HL-60/S4 treated with phorbol 12-myristate 13-acetate at 8.2 ng/mL for 4 days and 3 days (cell line): ENCODE data around the gene MPPE1.
"Not testable (repeated sequence)": the region's sequence is repeated elsewhere in the genome, so short reads cannot be mapped to it uniquely, and the experiment has no call there.

Source experiments
- in situ Hi-C: fragments of 300-500 bp; cut with MboI; formaldehyde crosslinking; loops from 2 replicates; pipeline ENCODE4 v1.15.0; 2022; ENCODE audit warnings: low sequenced_read_pairs

MPPE1 gene

DNA sequence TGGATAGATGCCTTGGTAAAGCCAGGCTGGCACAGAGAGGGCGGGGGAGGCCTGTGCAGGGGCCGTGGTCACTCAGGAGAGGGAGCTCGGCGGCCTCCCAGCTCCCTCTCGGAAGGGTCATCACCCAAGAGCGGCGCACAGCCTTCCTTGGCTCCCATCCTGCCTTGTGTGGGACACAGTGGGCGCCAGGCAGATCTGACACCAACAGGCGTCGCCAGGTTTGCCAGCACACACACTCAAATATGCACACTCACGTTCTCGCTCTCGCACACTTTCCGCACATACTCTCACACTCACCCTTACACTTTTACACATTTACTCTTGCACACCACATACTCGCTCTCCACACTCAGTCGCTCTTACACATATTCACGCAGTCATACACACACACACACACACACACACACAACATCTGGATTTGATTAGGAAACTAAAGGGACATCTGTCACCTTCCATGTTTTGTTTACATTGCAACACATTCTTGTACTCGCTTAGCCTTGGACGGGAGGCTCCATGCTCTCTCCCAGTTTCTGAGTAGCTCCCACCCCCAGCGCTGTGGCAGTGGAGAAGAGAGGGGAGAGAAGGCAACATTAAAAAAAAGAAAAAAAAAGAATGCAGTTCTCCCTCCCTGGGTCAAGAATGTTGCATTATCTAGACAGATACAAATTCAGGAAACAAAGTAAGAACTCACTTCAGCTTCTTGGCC lies 46.4 kb downstream of the MPPE1 start:
- in situ Hi-C loops = no loop called here

DNA sequence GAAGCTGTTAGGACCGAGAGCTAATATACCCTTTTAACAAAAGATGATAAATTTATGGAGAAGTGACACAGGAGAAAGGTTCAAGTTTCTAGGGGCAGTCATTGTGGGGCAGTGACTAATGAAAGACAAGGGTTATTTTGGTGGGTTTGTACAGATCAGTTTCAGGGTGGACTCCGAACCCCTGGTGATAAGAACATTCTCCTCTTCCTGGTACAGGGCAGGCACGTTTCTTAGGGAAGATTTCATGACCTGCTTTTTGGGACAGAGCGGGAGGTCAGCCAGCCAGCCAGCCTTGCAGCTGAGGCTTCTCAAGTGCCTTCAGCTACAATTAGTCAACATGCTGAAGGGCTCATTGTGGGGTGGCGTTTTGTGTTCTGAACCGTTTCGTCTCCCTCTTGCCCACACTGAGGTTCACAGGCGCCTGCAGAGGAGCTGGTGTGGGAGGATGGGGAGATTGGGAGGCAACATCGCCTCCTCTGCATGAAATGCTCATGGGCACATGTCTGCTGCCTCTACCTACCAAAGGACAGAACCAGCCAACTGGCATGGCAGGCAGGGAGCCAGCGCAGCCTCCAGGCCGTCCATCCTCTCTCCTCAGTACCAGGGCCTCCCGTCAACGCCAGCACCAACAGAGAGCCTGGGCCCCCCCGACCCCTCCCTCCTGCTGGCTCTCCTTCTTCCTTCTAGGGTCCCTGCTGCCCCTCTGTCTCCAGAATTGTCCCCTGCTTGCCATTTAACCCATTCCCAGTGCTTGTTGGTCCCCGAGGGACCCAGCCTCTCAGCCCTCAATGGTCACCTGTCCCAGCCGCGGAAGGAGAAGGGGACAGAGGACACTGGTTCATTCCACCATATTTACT lies 47.3 kb downstream of the MPPE1 start:
- in situ Hi-C loops = no loop called here

DNA sequence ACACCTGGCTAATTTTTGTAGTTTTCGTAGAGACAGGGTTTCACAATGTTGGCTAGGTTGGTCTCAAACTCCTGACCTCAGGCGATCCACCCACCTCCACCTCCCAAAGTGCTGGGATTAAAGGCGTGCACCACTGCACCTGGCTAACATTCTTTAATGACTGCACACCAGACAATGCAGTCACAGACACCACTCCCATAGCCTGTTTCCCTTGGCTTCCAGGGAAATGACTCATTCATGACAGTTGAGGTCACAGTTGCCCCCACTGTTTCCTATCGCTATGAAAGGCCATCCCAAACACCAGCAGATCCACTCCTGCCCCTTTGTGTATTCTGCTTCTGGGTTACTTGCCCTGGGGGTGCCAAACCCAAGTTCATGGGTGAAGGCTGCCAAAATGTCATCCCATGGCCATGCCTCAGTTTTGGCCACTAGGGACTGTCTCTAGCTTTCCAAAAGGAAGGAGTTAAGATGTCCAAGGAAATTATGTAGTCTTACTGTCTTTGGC lies 48.2 kb downstream of the MPPE1 start:
- in situ Hi-C loops = no loop called here

DNA sequence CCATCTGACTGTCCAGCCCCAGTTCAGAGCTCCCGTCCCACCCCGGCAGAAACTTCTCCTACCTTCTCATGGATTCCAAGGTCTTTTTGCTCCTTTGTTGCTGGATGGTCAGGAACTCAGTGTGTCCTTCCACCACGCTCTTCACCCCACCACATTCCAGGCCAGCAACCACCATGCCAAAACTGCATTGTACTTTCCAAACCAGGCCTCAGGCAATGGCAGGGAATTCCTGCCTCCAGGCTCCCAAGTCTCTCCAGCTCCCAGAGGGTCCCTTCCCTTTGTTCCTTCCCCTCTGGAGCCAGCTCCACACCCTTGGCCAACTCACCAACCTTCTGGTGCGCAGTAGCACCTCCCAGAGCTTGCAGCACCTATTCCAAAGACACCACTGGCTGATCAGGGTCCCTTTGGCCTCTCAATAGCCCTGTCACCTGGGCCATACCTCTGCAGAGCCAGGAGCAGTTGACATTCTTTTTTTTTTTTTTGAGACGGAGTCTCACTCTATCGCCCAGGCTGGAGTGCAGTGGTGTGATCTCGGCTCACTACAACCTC lies 48.8 kb downstream of the MPPE1 start:
- in situ Hi-C loops = no loop called here

DNA sequence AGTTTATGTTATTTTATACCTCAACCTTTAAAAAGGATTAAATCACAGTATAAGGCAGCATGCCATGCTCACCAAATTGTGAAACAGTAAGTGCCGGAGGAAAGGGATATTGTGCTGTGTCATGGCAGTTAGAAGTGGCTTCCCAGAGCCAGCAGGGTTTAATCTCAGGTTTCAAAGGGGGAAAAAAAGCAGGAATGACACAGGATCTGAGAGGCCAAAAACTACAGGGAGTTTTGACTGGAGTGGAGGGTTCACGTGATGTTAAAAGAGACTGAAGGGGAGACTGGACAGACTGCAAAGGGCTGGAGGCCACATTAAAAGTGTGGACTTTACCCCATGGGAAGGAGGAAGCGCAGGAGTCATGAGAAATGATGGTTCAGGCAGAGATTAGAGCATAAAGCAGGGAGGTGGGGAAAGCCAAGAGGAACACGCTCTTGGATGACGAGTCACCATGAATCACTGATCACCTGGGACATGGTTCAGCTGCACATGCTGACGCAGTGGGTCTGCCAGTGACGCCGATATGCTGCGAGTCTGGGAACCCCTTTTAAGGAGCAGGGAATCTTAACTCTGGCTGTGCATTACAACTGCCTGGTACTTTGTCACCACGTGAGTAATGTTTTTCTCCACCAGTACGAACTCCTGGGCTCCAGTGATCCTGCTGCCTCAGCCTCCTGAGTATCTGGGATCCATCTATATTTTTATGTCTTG lies 50.8 kb downstream of the MPPE1 start:
- in situ Hi-C loops = no loop called here

DNA sequence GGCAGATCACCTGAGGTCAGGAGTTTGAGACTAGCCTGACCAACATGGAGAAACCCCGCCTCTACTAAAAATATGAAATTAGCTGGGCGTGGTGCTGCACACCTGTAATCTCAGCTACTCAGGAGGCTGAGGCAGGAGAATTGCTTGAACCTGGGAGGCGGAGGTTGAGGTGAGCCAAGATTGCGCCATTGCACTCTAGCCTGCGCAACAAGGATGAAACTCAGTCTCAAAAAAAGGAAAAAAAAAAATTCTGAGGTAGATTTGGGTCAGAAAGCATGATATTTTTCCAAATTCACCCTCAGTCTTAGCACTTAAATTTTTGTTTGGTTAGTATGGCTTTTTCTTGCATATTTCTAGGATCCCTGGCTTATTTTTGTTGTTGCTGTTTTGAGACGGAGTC lies 53.6 kb downstream of the MPPE1 start:
- in situ Hi-C loops = not testable (repeated sequence)

DNA sequence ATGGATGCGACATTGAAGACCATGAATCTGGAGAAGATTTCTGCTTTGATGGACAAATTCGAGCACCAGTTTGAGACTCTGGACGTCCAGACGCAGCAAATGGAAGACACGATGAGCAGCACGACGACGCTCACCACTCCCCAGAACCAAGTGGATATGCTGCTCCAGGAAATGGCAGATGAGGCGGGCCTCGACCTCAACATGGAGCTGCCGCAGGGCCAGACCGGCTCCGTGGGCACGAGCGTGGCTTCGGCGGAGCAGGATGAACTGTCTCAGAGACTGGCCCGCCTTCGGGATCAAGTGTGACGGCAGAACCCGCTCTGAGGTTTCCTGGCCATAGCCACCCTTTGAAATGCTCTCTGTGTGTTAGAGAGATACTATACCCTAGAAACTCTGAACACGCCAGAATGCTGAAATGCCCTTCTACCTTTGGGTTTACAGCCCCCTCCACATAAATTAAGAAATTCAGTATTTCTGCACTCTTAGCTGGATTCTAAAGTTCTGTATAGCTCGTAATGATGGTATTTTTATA lies 56.2 kb downstream of the MPPE1 start:
- in situ Hi-C loops = no loop called here

DNA sequence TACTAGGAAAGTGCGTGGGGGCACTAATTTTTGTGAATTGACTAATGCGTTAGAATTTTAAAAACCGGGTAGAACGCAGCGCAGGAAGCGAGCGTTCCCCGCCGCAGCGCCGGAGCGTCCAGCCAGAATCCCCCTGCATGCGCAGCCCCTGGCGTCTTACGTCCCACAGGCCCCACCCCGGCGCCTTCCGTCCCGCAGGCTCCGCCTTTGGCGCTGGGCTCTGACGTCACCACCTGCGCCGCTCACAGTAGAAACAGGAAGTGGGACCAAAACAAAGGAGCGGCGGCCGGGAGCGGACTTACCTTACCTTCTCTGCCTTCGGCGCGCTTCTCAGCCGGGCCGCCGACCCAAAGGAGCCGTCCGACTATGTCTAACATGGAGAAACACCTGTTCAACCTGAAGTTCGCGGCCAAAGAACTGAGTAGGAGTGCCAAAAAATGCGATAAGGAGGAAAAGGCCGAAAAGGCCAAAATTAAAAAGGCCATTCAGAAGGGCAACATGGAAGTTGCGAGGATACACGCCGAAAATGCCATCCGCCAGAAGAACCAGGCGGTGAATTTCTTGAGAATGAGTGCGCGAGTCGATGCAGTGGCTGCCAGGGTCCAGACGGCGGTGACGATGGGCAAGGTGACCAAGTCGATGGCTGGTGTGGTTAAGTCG lies 56.8 kb downstream of the MPPE1 start, which contains the start of gene CHMP1B:
Gene CHMP1B (plus strand): TSS at position 268 of the 660 bp plus-strand sequence. CDS start 99 bp downstream, at position 367.
- in situ Hi-C loops = no loop called here

DNA sequence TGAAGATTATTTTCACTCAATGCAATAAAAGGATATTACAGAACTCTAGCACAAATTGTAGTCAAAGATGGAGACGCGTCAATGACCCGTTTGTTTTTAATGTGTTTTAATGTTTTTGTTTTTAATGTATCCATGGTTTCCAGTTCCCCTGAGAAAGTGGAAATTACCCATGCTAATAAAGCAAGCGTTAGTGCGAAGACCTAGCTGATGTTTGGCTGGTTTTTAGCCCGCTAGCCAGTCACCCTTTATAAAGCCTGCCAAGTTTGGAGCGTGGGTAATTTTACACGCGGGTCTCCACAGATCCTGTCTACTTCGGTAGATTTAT lies 57.3 kb downstream of the MPPE1 start:
- in situ Hi-C loops = no loop called here

DNA sequence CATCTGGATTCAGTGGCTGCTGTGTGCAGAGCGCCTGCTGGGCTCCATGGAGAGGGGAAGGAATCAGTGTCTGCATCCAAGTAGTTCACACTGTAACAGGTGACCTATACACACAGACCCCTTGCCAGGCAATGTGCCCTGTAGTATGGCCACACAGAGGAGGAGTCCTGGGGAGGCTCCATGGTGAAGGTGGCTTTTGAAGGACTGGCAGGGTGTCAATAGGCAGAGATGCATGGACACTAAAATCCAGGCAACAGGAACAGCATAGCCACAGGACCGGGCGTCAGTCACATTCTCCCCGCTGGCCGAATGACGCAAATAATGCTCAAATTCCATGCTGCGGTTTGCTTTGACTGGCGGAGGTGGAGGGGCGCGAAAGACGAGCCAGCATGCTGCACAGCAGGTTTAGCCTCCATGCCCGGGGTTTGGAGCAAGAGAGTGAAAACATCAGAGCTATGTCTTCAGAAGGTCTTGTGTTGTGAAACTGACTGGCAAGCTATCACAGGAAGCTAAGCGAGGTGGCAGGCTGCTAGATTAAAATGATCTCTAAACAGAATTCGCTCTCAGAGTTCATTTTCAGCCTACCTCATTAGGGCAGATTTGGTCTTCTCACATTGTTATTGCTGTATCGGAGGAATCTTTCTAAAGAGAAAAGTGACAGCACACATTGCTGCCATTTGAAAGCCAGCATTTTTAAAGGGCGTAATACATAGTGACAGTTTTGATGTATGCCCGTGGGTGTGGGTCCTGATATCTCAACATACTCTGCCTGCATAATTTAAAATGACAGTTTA lies 58.1 kb downstream of the MPPE1 start:
- in situ Hi-C loops = no loop called here

DNA sequence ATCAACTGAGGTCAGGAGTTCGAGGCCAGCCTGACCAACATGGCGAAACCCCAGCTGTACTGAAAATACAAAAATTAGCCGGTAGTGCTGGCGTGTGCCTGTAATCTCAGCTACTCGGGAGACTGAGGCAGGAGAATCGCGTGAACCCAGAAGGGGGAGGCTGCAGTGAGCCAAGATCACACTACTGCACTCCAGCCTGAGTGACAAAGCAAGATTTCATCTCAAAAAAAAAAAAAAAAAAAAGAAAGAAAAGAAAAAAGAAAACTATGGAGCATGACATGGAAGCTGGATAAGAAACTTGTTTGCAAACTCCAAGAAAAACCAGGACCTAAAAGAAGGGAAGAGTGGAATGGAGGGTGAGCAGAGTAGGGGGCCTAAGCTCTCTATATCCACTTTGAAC lies 58.8 kb downstream of the MPPE1 start:
- in situ Hi-C loops = no loop called here

DNA sequence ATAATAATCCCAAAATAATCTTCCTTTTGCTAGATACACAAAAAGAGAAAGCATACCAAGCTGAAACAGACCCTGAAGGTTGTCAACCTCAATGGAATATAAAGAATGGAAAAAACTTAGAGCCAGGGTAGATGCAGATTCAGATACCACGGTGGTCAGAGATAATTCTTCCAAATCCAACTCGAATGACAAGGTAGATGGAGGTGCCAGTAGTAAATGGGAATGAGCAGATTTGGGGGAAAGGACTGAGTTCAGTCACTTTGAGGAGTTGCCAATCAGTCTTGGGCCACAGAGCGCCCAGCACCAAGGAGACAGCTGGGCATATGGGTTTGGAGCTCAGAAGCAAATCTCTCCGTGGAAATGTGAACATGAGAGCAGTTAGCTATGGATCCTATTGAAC lies 60.3 kb downstream of the MPPE1 start:
- in situ Hi-C loops = no loop called here

DNA sequence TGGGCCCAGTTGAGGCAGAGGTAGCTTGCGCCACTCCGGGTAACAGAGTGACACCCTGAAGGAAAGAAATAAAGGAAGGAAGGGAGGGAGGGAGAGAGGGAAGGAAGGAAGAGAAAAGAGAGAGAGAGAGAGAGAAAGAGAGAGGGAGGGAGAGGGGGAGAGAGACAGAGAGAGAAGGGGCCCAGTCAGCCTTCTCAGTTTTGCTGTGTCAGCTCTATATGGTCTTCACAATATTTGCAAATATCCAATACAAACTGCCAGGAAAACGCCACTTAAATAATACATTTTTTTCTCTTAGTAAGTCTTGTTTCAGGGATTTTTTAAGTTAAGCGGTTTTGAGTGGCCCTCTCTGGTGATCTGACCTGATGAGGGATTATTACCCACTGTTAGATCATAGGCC lies 62.5 kb downstream of the MPPE1 start:
- in situ Hi-C loops = no loop called here

DNA sequence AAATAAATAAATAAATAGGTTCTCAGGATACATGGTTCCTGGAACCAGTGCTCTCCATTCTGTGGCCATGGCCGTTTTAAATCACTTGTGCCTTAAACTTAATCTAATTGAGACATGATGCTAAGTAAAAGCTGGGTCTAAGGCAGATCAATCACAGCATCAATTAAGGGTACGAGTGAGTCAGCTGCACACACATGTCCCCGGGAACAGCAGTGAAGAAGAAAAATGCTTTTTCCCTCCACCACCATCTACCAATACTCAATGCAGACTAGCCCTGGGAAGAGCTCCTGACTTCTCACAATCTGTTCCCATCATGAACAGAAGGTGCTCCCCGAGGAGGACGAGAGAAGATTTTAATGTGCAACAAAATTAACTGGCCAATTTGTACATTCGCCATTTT lies 63.7 kb downstream of the MPPE1 start:
- in situ Hi-C loops = no loop called here

DNA sequence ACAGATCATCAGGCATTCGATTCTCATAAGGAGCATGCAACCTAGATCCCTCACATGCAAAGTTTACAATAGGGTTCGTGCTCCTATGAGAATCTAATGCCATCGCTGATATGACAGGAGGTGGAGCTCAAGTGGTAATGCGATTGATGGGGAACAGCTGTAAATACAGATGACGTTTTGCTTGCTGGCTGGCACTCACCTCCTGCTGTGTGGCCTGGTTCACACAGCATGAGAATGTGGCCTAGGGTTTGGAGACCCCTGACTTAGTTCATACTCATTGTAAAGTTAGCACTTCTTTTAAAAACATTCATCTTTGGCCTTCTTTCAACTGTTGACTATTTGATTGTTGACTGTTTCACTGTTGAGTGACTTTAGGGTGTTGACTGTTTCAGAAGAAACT lies 65.6 kb downstream of the MPPE1 start:
- in situ Hi-C loops = no loop called here

DNA sequence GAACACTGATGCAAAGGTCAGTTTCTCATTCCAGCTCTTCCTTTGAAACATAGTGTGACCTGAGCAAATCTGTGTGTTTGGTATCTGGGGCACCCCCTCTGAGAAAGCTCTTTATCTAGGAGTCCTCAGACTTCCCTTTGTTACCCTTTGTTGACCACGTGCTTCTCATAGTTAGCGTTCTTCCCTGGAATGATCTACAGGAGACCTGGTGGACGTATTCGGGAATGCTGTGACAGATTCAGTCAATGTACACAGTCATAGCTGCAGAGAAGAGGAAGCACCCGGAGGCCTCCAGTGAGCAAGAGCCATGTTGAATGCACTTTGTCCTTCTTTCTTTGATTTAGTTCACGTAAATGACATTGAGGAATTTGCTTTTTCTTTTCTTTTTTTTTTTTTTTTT lies 67.6 kb downstream of the MPPE1 start:
- in situ Hi-C loops = no loop called here

DNA sequence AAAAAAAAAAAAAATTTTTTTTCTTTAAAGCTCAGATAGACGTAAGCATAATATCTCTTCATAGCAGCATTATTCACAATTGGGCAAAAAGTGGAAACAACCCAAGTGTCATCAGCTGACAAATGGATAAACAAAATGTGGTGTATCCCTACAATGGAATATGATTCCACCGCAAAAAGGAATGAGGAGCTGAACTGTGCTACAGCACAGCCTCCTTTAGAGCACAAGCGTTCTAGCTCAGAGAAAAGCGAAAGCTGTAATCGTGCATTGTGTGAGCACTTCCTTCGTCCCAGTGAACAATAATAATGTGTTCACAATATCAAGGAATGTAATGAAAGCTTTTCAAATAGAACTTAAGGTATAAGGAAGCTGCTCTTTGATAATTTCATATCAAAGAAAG lies 68.6 kb downstream of the MPPE1 start:
- in situ Hi-C loops = no loop called here

DNA sequence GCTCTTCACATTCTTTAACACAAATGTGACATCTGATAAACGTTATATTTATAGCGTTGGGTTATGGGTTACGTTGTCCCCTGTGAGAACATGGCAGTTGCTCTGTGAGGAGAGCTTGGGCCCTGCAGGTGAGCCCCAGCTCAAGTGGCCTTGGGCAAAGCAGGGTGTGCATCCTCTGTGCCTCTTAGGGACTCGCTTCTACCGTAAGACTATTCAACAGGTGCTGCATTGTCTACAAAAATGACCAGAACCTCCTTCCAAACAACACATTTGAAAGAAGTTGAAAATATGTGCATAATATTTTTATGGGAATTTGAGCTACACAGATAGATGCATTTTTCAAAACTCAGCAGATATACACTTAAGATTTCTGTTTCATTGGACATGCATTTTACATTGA lies 73.3 kb downstream of the MPPE1 start:
- in situ Hi-C loops = no loop called here
